Embryonic facial prominence (tissue), 1 donor: ENCODE measurements around the gene SYPL2.

ENCODE experiments used
- DNase-seq: peaks from one replicate; pipeline ENCODE4 v3.0.0-alpha.2; 2016; ENCODE audit errors: extremely low spot score

The SYPL2 gene

DNA sequence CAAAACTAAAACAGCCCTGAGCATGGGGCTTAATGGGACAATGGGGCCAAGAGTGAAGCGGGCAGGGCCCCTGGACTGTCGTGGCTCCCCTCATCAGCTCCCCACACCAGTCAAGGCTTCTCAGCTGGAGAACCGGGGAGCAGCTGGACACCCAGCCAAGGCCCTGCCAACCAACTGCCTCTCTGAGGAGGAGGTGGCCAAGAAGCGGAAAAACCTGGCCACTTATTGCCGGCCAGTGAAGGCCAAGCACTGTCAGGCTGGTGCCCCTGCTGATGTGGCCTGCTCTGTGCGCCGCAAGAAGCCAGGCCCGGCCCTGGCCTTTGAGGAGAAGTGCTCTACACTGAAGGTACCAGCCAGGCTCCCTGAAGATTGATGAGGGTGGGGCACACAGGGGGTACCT, 25.0 kb downstream of the SYPL2 start:
- DNase-seq: no peak

- no peak for DNase-seq
These were observed 26.4 kb downstream of the SYPL2 start for GRCh38 chr1:109492779-109493178.

GRCh38 chr1:109493227-109493626, 26.9 kb downstream of the SYPL2 start:
- no peak for DNase-seq

DNA sequence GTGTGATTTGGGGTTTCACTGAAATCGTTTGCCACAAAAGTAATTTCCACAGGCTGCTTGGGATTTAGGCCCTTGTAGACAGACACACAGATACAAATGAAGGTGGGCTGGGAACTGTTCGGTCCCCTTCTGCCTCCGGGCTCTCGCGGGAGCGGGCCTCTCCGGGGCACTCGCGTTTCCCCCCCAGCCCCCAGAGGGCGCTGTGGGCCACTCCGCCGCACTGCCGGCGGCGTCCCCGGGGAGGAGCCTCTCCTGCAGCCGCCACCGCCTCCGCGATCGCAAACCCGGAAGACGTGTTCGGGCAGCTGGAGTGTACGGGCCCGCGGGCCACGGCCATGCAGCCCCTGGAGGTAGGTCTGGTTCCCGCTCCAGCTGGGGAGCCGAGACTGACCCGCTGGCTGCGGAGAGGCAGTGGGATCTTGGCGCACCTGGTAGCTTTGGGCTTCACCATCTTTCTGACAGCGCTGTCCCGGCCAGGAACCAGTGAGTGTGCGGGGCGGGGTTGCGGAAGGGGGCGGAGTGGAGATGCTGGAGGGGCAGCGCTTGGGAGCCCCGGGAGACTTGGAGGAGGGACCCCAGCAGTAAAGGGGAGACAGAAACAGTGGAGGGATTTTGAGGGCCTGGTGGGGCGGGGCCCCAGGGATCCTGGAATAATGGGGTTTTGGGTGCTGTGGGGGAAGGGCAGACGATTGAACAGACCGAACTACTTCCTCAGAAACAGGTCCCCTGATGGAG, 27.6 kb downstream of the SYPL2 start, which contains the start of gene CYB561D1:
CYB561D1 (plus strand) TSS at position 290 of the 735 bp plus-strand sequence; CDS start at position 336, 46 bp downstream.
- peak; percentile 31 for DNase-seq

GRCh38 chr1:109495738-109496137, 29.4 kb downstream of the SYPL2 start:
- DNase-seq: no peak

GRCh38 chr1:109497449-109498160, 31.3 kb downstream of the SYPL2 start:
- no peak for DNase-seq

- DNase-seq: no peak
These were observed 31.9 kb downstream of the SYPL2 start for GRCh38 chr1:109498161-109498801.

- DNase-seq: no peak
These were observed 32.7 kb downstream of the SYPL2 start for GRCh38 chr1:109499081-109499480.

- DNase-seq: no peak
These were observed 33.6 kb downstream of the SYPL2 start for GRCh38 chr1:109499661-109500536.

- no peak for DNase-seq
These were observed 34.6 kb downstream of the SYPL2 start for GRCh38 chr1:109500941-109501381.

DNA sequence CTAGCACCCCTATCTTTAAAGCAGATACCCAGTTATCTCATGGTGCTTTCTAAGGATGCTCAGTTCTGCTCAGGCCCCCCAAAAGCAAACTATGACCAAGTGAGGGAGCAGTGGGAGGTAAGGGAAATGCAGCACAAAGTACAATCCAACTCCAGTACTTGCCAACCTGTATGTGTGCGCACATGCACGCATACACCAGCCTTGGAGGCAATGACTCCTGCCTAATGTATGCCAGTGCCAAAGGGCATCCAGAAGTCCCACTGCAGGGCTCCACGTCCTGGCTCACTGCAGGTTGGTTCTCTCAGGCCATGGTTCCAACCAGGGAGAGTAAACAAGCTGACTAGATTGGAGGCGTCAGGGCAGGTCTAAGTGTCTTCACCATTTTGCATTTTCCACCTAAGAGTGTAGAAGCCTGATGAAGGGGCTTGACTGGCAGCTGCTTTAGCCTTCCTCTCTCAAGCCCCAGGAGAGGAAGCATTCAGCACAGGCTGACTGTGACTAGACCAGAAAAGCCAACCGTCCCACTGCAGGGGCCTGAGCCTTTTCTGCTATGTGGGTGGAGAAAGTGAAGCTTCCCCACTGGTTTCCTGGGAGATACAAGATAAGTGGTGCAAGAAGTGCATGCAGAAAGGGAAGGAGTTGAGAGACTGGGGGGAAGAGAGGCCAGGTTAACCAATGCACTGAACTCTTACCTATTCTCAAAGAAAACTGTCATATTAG, 35.5 kb downstream of the SYPL2 start:
- no peak for DNase-seq

DNA sequence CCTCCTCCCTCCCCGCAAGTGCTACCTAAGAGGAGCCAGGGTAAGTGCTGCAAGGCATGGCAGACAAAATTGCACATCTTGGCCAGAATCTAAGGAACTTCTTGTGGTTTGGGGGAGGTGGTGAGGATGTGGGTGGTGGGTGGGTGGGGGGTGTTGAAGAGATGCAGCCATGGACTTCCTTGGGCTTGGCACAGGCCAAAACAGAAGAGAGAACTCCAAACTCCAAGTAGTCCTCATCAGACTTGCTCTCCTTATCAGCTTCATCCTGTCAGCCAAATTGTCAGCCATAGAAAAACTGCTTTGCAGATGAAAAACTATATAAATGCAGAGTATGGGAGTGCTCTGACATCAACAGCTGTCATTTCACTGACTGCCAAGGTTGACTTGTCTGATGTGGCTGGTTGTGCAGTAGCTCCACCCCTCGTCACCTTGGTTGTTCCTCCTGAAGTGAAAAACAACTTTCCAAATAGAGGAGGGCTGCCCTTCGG, 36.1 kb downstream of the SYPL2 start:
- no peak for DNase-seq

DNA sequence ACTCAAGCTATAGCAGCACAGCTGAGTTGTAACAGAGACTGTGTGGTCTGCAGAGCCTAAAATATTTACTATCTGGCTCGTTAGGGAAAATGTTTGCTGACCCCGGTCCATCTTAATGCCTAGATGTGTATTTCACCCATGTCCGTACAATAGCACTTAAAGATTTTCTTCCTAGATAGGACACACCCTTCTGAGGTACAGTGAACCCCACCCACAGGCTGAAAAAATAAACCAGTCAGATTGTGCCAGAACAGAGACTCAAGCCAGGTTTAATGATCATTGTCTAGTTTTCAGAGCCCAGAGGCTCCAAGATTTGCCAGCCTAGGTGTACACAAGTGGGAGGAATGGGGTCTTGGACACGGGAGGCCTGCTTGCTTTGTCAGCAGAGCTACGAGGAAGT, 37.6 kb downstream of the SYPL2 start:
- no peak for DNase-seq

DNA sequence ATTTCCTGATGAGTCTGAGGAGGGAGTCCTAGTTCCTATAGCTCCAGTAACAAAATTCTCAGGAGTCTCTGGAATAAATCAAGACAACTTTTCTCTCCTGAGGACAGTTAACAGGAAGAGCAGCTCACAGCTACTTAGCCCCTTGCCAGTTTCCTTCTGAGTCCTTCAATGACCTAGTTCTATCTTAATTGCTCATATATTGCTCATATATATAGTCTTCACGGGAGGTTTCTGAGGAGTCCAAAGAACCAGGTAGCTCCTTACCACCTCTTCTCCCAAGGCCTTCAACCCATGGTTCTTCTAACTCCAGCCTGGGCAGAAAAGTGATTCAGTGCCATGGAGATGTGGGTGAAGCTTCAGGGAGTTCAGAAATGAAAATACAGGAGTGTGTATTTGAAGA, 38.6 kb downstream of the SYPL2 start:
- DNase-seq: no peak

- no peak for DNase-seq
These were observed 41.9 kb downstream of the SYPL2 start for GRCh38 chr1:109508001-109508872.

- DNase-seq: no peak
These were observed 42.5 kb downstream of the SYPL2 start for GRCh38 chr1:109508873-109509175.

DNA sequence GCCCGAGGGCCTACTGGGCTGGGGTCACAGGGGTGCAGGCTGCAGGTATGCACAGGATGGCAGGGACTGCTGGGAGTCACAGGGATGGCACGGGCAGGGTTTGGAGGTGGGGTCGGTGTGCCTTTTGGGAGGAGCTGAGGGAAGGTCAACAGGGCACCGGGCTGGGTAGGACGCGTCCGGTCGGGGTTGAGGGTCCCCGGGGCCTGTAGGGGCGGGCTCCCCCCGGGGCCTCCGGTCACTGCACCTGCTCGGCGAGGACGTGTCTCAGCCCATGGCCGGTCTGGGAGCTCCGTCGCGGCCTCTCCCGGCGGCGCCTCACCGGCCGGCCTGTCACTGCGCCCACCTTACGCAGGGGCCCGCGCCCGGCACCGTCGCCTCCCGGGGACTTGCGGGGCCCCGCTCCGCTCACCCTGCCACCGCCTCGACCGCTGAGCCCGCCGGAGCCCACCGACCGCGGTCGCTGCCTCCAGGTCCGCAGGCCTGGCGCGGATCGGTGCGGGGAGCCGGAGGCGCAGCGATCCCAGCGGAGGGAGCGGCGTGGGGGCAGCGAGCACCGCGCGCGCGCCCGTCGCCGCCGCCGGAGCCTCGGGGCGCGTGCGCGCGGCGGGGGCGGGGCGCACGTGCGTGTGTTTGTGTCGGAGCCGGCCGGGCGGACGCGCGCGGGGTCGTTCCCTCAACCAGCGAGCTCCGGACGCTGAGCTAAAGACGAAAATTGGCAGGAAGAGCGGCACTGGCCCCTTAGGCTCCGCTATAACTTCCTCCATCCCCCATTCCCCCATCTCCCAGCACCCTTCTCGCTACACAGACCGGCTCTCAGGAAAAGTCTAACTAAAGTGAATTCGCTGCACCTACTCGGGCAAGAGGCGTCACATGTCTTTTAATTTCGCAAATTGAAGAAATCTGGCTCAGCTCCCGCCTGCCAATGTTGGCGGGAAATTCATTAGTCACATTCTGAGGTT, 43.1 kb downstream of the SYPL2 start, which contains the start of gene AMIGO1:
AMIGO1 (minus strand) TSS at position 552 of the 959 bp plus-strand sequence. CDS start 815 bp downstream, outside the sequence.
- DNase-seq: peak; percentile 42

- no peak for DNase-seq
These were observed 46.9 kb downstream of the SYPL2 start for GRCh38 chr1:109513110-109513710.
